HCT116 (cell line): ENCODE data around the gene SLC34A1. TPM values are rescaled to one million over a fixed set of nuclear protein-coding genes. Genes with fewer than 3 reads are reported as not detected.

Source experiments
- ATAC-seq: fragments of 200-7000 bp; cut with Tn5 transposase; 2 replicates; pipeline ENCODE4 v1.9.1; 2020; ENCODE audit warnings: mild to moderate bottlenecking, moderate library complexity
- BruUV-seq: library from RNA; stranded (reverse); fragments of 400-500 nt; replicated peaks from 2 replicates; lab custom pipeline; 2021; lab: Mats Ljungman, UMichigan
- CTCF ChIA-PET: fragments of 300-600 bp; sonication (Branson Sonifier 250); formaldehyde crosslinking; loops from one replicate; lab custom pipeline; 2021; ENCODE audit warnings: antibody characterized with exemption; lab: Charles Lee
- POLR2A ChIA-PET: fragments of 300-600, 350-600 bp; sonication (Branson Sonifier 250); formaldehyde crosslinking; loops from one replicate; lab custom pipeline; 2021; ENCODE audit warnings: antibody characterized with exemption; lab: Charles Lee
- RAD21 ChIA-PET, 2 experiments: fragments of 300-600 bp; sonication (Branson Sonifier 250); formaldehyde crosslinking; loops; one replicate each; lab custom pipeline; 2023; ENCODE audit warnings: low total read pairs in 2 of 2; ENCODE audit not compliant: uncharacterized antibody in 2 of 2, unreplicated experiment in 2 of 2, low non-redundant PET in 1 of 2; lab: Charles Lee
- DNase-seq: peaks from one replicate; pipeline ENCODE4 v3.0.0-alpha.2; 2010; ENCODE audit warnings: low read depth, low spot score
- H2AFZ ChIP-seq: fragments of 200-600 bp; shearing (Covaris generic), sonication (generic); 2 replicates; pipeline ENCODE4 v1.6.1; 2017; ENCODE audit warnings: low read depth, mixed run types, mixed read lengths, antibody characterized with exemption, low read length; ENCODE audit not compliant: poor library complexity, severe bottlenecking
- H3K27ac ChIP-seq: 2 replicates; pipeline ENCODE4 v1.5.1; 2012; ENCODE audit warnings: low read depth, low read length
- H3K27me3 ChIP-seq: fragments of 200-600 bp; sonication (generic); 2 replicates; pipeline ENCODE4 v1.6.1; 2016; ENCODE audit warnings: mixed run types, low read length, mixed read lengths; ENCODE audit not compliant: insufficient read depth
- H3K36me3 ChIP-seq, 2 experiments: fragments of 200-500 bp in 1 of 2; fragments of 200-600 bp in 1 of 2; sonication (Bioruptor generic) in 1 of 2; sonication (generic) in 1 of 2; 2 replicates each; pipeline versions ENCODE4 v1.5.1 to v1.6.1; 2014 to 2016; ENCODE audit warnings: low read length in 2 of 2, inconsistent platforms in 1 of 2, mixed read lengths in 1 of 2, mixed run types in 1 of 2; ENCODE audit not compliant: insufficient read depth in 2 of 2, control insufficient read depth in 1 of 2
- H3K4me1 ChIP-seq, 2 experiments: fragments of 200-600 bp in 1 of 2; sonication (generic) in 1 of 2; 2 replicates each; pipeline versions ENCODE4 v1.5.1 to v1.6.1; 2012 to 2017; ENCODE audit warnings: low read length in 2 of 2, inconsistent platforms in 1 of 2, mild to moderate bottlenecking in 1 of 2, mixed read lengths in 1 of 2, mixed run types in 1 of 2, moderate library complexity in 1 of 2; ENCODE audit not compliant: insufficient read depth in 2 of 2, control insufficient read depth in 1 of 2
- H3K4me2 ChIP-seq: fragments of 200-600 bp; sonication (generic); 2 replicates; pipeline ENCODE4 v1.6.1; 2017; ENCODE audit warnings: mixed run types, low read length, mixed read lengths
- H3K4me3 ChIP-seq, 2 experiments: fragments of 200-600 bp in 1 of 2; sonication (generic) in 1 of 2; replicated peaks in 1 of 2; 2 replicates each; pipeline ENCODE4 v1.5.1; 2011 to 2016; ENCODE audit warnings: low read length in 2 of 2, control low read depth in 1 of 2, low read depth in 1 of 2, mild to moderate bottlenecking in 1 of 2, mixed read lengths in 1 of 2, mixed run types in 1 of 2
- H3K79me2 ChIP-seq: fragments of 200-600 bp; sonication (generic); 2 replicates; pipeline ENCODE4 v1.6.1; 2017; ENCODE audit warnings: mild to moderate bottlenecking, mixed run types, low read length, moderate library complexity, mixed read lengths; ENCODE audit not compliant: insufficient read depth
- H3K9ac ChIP-seq: fragments of 200-600 bp; sonication (generic); 2 replicates; pipeline ENCODE4 v1.6.1; 2016; ENCODE audit warnings: low read length, mixed read lengths
- H3K9me2 ChIP-seq: fragments of 200-600 bp; sonication (generic), shearing (Covaris generic); 2 replicates; pipeline ENCODE4 v1.6.1; 2017; ENCODE audit warnings: mixed run types, mild to moderate bottlenecking, moderate library complexity; ENCODE audit not compliant: insufficient read depth
- H3K9me3 ChIP-seq, 2 experiments: fragments of 200-500 bp in 1 of 2; fragments of 200-600 bp in 1 of 2; sonication (Bioruptor generic) in 1 of 2; sonication (generic) in 1 of 2; 2 replicates each; pipeline ENCODE4 v1.6.1; 2014 to 2017; ENCODE audit warnings: low read length in 2 of 2, mixed read lengths in 2 of 2, inconsistent platforms in 1 of 2, low read depth in 1 of 2, mild to moderate bottlenecking in 1 of 2, mixed run types in 1 of 2, moderate library complexity in 1 of 2; ENCODE audit not compliant: control insufficient read depth in 1 of 2, insufficient read depth in 1 of 2
- H4K20me1 ChIP-seq: fragments of 200-600 bp; sonication (generic), shearing (Covaris generic); 2 replicates; pipeline ENCODE4 v1.6.1; 2017; ENCODE audit warnings: mixed run types, mild to moderate bottlenecking, moderate library complexity; ENCODE audit not compliant: insufficient read depth
- CBX3 ChIP-seq: IDR thresholded peaks from 2 replicates; pipeline ENCODE4 v1.6.1; 2012; ENCODE audit warnings: low read depth
- CEBPB ChIP-seq: IDR thresholded peaks from 2 replicates; pipeline ENCODE4 v1.6.1; 2012; ENCODE audit warnings: low read depth
- EGR1 ChIP-seq: IDR thresholded peaks from 2 replicates; pipeline ENCODE4 v1.6.1; 2012; ENCODE audit warnings: low read depth
- ELF1 ChIP-seq: IDR thresholded peaks from 2 replicates; pipeline ENCODE4 v1.6.1; 2012; ENCODE audit warnings: low read depth, borderline replicate concordance
- FOSL1 ChIP-seq: IDR thresholded peaks from 2 replicates; pipeline ENCODE4 v1.6.1; 2012; ENCODE audit warnings: low read depth
- JUND ChIP-seq: IDR thresholded peaks from 2 replicates; pipeline ENCODE4 v1.6.1; 2012
- POLR2A ChIP-seq: IDR thresholded peaks from 2 replicates; pipeline ENCODE4 v1.7.0; 2011; ENCODE audit warnings: borderline replicate concordance; ENCODE audit not compliant: insufficient read depth, insufficient read length; ENCODE audit errors: extremely low read depth
- RAD21 ChIP-seq: IDR thresholded peaks from 2 replicates; pipeline ENCODE4 v1.6.1; 2012; ENCODE audit warnings: low read depth, mild to moderate bottlenecking
- SIN3A ChIP-seq: IDR thresholded peaks from 2 replicates; pipeline ENCODE4 v1.6.1; 2012; ENCODE audit warnings: low read depth
- SP1 ChIP-seq: IDR thresholded peaks from 2 replicates; pipeline ENCODE4 v1.6.1; 2012; ENCODE audit warnings: low read depth
- SRF ChIP-seq: IDR thresholded peaks from 2 replicates; pipeline ENCODE4 v1.6.1; 2012; ENCODE audit warnings: low read depth
- TCF7L2 ChIP-seq: IDR thresholded peaks from 2 replicates; pipeline ENCODE4 v1.7.0; 2011; ENCODE audit warnings: borderline replicate concordance, inconsistent platforms; ENCODE audit not compliant: insufficient read depth, insufficient read length; ENCODE audit errors: extremely low read depth
- YY1 ChIP-seq: IDR thresholded peaks from 2 replicates; pipeline ENCODE4 v1.6.1; 2011; ENCODE audit warnings: low read length, low read depth, moderate library complexity, mild to moderate bottlenecking; ENCODE audit not compliant: insufficient replicate concordance; ENCODE audit errors: extremely low read depth
- ZNF274 ChIP-seq: fragments of 200-500 bp; sonication (Bioruptor generic); IDR thresholded peaks from 2 replicates; pipeline ENCODE4 v1.6.1; 2014; ENCODE audit warnings: mild to moderate bottlenecking, low read depth, low read length, inconsistent platforms
- intact Hi-C: fragments of 100-400 bp; cut with micrococcal nuclease; formaldehyde crosslinking; loops from 2 replicates; pipeline ENCODE4 v1.10.0; 2022
- total RNA-seq: library from RNA; stranded (reverse); gene quantifications from one replicate; pipeline ENCODE4 v1.2.1, GENCODE V29; 2021; ENCODE audit not compliant: unreplicated experiment
- TF ChIP-seq, protein P1 (sequence below): IDR thresholded peaks from 2 replicates; pipeline ENCODE4 v1.6.1; 2012; ENCODE audit warnings: low read depth
- TF ChIP-seq, protein P2 (sequence below): IDR thresholded peaks from 2 replicates; pipeline ENCODE4 v1.6.1; 2012
- TF ChIP-seq, protein P3 (sequence below): IDR thresholded peaks from 2 replicates; pipeline ENCODE4 v1.6.1; 2011; ENCODE audit warnings: mild to moderate bottlenecking, low read length, moderate library complexity; ENCODE audit not compliant: insufficient replicate concordance; ENCODE audit errors: extremely low read depth
- TF ChIP-seq, protein P4 (sequence below): IDR thresholded peaks from 2 replicates; pipeline ENCODE4 v1.6.1; 2012

SLC34A1 gene
- total RNA-seq, 1 experiment from 2014 or later: not detected

DNA sequence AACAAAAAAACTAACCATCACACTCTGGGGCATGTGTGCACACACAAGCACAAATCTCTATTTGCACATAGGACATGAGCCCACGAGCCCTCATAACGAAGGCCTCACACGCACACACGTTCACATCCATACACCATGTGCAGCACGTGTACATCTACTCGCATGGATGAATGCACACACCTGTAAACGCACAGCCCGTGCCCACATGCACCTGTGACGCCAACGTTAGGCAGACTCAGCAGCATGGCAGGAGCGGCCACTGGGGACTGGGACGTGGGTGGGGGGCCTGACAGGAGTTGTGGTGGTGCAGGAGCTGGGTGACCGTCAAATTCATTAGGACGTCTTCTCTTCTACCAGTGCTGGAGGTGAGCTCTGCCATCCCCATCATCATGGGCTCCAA, 3.2 kb downstream of the SLC34A1 start:
- H3K9ac ChIP-seq: no peak overlapping the region
- H3K9me2 ChIP-seq: no peaks in the 10 kb centered on the region
- no peak overlapping the region for H3K4me2 ChIP-seq
- no peak overlapping the region for H3K27ac ChIP-seq
- no peaks in the 10 kb centered on the region for H3K79me2 ChIP-seq
- no TSS peak for BruUV-seq
- TF ChIP-seq SRF (no peak), EGR1 (no peak), TCF7L2 (no peak), RAD21 (no peak), SIN3A (no peak), FOSL1 (no peak), SP1 (no peak), CEBPB (no peak), CBX3 (no peak), ELF1 (no peak), ZNF274 (no peak), YY1 (no peak), JUND (no peak), POLR2A (no peak)
- TF ChIP-seq, protein P1, sequence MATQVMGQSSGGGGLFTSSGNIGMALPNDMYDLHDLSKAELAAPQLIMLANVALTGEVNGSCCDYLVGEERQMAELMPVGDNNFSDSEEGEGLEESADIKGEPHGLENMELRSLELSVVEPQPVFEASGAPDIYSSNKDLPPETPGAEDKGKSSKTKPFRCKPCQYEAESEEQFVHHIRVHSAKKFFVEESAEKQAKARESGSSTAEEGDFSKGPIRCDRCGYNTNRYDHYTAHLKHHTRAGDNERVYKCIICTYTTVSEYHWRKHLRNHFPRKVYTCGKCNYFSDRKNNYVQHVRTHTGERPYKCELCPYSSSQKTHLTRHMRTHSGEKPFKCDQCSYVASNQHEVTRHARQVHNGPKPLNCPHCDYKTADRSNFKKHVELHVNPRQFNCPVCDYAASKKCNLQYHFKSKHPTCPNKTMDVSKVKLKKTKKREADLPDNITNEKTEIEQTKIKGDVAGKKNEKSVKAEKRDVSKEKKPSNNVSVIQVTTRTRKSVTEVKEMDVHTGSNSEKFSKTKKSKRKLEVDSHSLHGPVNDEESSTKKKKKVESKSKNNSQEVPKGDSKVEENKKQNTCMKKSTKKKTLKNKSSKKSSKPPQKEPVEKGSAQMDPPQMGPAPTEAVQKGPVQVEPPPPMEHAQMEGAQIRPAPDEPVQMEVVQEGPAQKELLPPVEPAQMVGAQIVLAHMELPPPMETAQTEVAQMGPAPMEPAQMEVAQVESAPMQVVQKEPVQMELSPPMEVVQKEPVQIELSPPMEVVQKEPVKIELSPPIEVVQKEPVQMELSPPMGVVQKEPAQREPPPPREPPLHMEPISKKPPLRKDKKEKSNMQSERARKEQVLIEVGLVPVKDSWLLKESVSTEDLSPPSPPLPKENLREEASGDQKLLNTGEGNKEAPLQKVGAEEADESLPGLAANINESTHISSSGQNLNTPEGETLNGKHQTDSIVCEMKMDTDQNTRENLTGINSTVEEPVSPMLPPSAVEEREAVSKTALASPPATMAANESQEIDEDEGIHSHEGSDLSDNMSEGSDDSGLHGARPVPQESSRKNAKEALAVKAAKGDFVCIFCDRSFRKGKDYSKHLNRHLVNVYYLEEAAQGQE: no peak
- TF ChIP-seq, protein P2, sequence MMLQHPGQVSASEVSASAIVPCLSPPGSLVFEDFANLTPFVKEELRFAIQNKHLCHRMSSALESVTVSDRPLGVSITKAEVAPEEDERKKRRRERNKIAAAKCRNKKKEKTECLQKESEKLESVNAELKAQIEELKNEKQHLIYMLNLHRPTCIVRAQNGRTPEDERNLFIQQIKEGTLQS: no peak
- TF ChIP-seq, protein P3, sequence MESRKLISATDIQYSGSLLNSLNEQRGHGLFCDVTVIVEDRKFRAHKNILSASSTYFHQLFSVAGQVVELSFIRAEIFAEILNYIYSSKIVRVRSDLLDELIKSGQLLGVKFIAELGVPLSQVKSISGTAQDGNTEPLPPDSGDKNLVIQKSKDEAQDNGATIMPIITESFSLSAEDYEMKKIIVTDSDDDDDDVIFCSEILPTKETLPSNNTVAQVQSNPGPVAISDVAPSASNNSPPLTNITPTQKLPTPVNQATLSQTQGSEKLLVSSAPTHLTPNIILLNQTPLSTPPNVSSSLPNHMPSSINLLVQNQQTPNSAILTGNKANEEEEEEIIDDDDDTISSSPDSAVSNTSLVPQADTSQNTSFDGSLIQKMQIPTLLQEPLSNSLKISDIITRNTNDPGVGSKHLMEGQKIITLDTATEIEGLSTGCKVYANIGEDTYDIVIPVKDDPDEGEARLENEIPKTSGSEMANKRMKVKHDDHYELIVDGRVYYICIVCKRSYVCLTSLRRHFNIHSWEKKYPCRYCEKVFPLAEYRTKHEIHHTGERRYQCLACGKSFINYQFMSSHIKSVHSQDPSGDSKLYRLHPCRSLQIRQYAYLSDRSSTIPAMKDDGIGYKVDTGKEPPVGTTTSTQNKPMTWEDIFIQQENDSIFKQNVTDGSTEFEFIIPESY: no peak
- TF ChIP-seq, protein P4, sequence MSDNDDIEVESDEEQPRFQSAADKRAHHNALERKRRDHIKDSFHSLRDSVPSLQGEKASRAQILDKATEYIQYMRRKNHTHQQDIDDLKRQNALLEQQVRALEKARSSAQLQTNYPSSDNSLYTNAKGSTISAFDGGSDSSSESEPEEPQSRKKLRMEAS: no peak
- no peak for DNase-seq
- ChIA-PET CTCF (interaction anchor here (1.4 kb wide), 1 partner anchor 15 kb away, joined by 3 read pairs; no protein-coding TSS in a partner anchor), RAD21 (no interaction called here), POLR2A (no interaction called here)
- H3K4me3 ChIP-seq: no peak overlapping the region
- H4K20me1 ChIP-seq: no peaks in the 10 kb centered on the region
- no peak overlapping the region for H2AFZ ChIP-seq
- H3K36me3 ChIP-seq: no peaks in the 10 kb centered on the region
- ATAC-seq: no peak
- H3K9me3 ChIP-seq: no peaks in the 10 kb centered on the region
- intact Hi-C loops: loop anchor here (5.0 kb wide), 1 partner anchor 70 kb away; no protein-coding TSS in a partner anchor
- H3K4me1 ChIP-seq: peaks cover 25 to 49% of the 10 kb centered on the region in 2 experiments
- no peaks in the 10 kb centered on the region for H3K27me3 ChIP-seq
